Esophagus muscularis mucosa (tissue), 3 donors: ENCODE data around the gene USP20.

ENCODE experiments used
- CTCF ChIP-seq, 3 experiments: fragments of 200-600 bp in 2 of 3; fragments of 450-650 bp in 1 of 3; sonication (generic) in 2 of 3; IDR thresholded peaks; one replicate each; pipeline ENCODE4 v1.5.1; 2017 to 2019; ENCODE audit warnings: antibody characterized with exemption in 3 of 3, mild to moderate bottlenecking in 2 of 3, moderate library complexity in 1 of 3
- POLR2A ChIP-seq: fragments of 450-650 bp; IDR thresholded peaks from one replicate; pipeline ENCODE4 v1.6.1; 2017; ENCODE audit warnings: antibody characterized with exemption, moderate library complexity, mild to moderate bottlenecking, low read depth

GRCh38 chr9:129875181-129875611, 39.9 kb downstream of the USP20 start:
- no peak for TF ChIP-seq CTCF (IDR thresholded peaks at IDR 0.05)
- TF ChIP-seq POLR2A, result no peak
